SU-DHL-6 (cell line): Measurements from ENCODE around the gene OLAH.

Experiments used
- CTCF ChIP-seq: fragments of 200-600 bp; sonication (generic); IDR thresholded peaks from one replicate; pipeline ENCODE4 v1.5.1; 2017; ENCODE audit warnings: antibody characterized with exemption, mild to moderate bottlenecking, low read length, moderate library complexity; ENCODE audit not compliant: insufficient read depth, poor library complexity, severe bottlenecking
- EZH2phosphoT487 ChIP-seq: fragments of 200-600 bp; sonication (generic), shearing (Covaris generic); conservative IDR thresholded peaks from 2 replicates; pipeline ENCODE4 v1.6.1; 2018; ENCODE audit warnings: mild to moderate bottlenecking, antibody characterized with exemption, low read length, moderate library complexity, mixed read lengths

- TF ChIP-seq EZH2phosphoT487 = no peak
- no peak for TF ChIP-seq CTCF
Observed at GRCh38 chr10:15116225-15116624, 72.5 kb downstream of the OLAH start.
